GM18502 (cell line): ENCODE data around the gene LARP1.

Experiments used
- ATAC-seq: cut with Tn5 transposase; IDR thresholded peaks from one replicate; pipeline ENCODE4 v1.9.1; 2021; ENCODE audit warnings: mild to moderate bottlenecking; ENCODE audit not compliant: unreplicated experiment, poor library complexity

The LARP1 gene

GRCh38 chr5:154784856-154785255, 29.7 kb downstream of the LARP1 start:
- no peak for ATAC-seq

- ATAC-seq = no peak
Observed at GRCh38 chr5:154786414-154786813, 31.2 kb downstream of the LARP1 start.

- ATAC-seq = no peak
Observed at GRCh38 chr5:154788212-154788611, 33.0 kb downstream of the LARP1 start.

DNA sequence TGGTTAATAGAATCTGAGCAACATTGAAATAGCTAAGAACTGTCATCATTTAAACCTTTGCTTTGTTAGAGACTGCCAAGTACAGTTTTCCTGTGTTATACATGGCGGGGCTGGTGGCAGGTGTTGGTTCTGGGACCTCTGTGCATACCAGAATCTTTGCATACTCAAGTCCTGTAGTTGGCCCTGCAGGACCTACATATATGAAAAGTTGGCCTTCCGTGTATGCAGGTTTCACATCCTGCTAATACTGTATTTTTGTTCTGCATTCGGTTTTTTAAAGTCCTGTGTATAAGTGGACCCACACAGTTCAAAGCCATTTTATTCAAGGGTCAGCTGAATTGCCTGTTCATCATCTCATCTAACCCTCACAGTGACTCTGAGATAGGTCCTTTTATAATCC, 36.4 kb downstream of the LARP1 start:
- ATAC-seq = peak; percentile 81

DNA sequence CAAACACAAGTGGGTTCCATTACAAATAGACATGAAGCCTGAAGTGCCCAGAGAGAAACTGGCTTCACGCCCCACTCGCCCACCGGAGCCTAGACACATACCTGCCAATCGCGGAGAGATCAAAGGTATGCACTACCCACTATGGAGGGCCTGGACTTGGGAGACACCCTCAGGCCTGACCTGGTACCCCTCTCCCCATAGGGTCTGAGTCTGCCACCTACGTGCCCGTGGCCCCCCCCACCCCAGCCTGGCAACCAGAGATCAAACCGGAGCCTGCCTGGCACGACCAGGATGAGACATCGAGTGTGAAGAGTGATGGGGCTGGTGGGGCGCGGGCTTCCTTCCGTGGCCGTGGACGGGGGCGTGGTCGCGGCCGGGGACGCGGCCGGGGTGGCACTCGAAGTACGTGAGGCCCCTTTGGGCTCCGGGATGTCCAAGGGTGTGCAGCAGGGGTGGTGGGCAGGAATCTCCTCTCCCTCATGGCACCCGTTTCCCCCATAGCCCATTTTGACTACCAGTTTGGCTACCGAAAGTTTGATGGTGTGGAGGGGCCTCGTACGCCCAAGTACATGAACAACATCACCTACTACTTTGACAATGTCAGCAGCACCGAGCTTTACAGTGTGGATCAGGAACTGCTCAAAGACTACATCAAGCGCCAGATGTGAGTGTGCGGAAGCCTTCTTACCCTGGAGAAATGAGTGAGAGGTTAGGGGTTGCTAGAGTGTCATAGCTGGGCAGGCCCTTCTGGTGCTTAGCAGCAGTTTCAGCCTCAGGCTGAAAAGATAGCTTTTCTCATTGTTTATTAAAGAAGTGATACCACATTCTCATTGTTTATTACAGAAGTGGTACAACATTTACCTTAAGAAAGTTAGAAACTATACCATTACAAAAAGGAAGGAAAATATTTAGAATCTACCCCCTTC, 38.7 kb downstream of the LARP1 start:
- ATAC-seq = no peak

GRCh38 chr5:154794525-154795234, 39.5 kb downstream of the LARP1 start:
- no peak for ATAC-seq

- ATAC-seq = no peak
Observed at GRCh38 chr5:154795235-154795596, 40.0 kb downstream of the LARP1 start.

GRCh38 chr5:154797762-154798161, 42.6 kb downstream of the LARP1 start:
- no peak for ATAC-seq

GRCh38 chr5:154800582-154800981, 45.4 kb downstream of the LARP1 start:
- no peak for ATAC-seq

DNA sequence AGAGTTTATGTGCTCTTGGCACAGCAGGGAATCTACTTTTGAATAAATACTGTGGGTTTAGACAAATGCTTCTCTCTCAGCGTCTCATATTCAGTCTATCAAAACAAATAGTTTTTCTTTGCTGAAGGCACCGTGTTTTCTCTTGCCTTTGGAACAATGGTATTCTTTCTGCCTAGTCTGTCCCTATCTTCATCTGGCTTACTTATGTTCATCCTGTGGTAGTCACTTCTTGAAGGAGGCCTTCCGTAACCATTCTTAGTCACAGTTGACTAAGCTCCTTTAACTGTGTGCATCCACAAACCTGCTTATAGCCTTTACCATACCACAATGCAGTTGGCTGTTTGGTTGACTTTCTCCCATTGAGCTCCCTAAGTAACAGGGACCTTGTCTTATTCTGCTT, 45.9 kb downstream of the LARP1 start:
- no peak for ATAC-seq

- no peak for ATAC-seq
Observed at GRCh38 chr5:154802050-154802449, 46.9 kb downstream of the LARP1 start.

DNA sequence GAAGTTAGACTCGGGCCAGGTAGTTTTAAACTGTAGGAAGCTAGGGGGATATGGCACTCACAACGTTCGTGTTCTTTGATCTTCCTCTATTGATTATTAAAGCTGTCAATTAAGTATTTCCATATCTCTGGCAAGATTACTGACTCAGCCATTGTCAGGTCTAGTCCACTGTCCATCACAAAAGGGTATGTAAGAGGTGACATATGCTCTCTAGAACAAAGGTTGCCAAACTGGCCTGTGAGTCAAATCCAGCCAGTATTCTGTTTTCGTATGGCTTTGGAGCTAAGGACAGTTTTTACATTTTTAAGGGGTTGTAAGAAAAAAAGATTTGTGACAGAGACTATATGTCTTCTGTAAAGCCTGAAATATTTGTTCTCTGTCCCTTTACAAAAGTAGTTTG, 51.0 kb downstream of the LARP1 start:
- ATAC-seq = no peak

DNA sequence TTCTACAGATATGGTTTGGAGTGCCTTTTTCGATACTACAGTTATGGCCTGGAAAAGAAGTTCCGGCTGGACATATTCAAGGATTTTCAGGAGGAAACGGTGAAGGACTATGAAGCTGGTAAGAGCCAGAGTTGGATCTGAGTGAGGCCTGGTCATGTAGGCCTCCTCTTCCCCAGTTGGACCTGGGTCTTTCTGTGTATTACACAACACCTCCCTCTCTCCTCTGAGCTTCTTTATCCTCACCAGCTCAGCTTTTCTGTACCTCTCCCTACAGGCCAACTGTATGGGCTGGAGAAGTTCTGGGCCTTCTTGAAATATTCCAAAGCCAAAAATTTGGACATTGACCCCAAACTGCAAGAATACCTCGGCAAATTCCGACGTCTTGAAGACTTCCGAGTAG, 56.1 kb downstream of the LARP1 start:
- ATAC-seq = no peak

DNA sequence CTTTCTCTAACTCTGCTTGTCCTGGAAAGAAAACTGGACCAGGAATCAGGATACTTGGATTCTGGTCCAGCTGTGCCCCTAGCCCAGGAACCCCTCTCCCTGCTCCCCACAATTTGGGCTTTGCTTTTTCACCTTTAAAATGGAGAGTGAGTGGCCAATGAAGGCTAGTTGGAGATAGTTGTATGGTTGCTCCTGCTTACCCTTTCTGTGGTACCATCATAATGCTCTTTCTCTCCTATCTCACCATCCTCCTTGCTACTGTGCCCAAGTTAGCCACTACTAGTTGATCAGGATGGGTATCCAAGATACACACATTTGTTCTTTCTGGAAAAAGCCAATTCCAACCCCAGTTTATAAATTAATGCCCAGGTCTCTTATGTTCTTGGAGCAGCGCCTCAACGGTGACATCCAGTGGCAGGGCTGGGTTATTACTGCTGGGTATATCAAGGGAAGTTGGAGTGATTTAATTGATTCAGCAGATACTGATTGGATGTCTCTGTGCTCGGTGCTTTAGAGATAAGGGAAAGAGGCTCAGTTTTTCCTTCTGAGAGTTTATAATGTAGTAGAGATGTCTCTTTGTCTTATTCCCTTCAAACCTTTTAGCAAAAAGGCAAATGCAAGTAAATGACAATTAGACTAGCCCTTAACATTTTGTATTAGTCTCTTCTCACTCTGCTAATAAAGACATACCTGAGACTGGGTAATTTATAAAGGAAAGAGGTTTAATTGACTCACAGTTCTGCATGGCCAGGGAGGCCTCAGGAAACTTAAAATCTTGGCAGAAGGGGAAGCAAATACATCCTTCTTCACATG, 56.7 kb downstream of the LARP1 start:
- ATAC-seq = peak; percentile 72

DNA sequence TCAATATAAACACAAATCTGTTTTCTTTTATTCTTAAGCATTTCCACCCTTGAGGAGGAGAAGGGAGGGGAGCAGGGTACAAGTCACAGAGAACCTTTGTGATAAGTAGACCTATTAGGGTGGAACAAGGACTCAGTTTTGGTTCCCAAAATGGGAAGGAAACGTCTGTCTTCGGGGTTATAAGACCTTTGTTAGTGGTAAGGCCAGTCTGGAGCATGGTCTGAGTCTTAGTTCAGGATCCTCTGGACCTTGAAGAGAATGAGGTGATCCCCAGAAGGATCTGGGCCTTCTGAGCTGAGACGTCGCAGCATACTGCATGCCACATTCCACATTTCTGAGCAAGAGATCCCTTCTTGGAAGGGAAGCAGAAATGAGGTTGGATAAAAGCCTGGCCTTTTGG, 58.0 kb downstream of the LARP1 start:
- ATAC-seq = no peak

GRCh38 chr5:154813736-154814135, 58.6 kb downstream of the LARP1 start:
- no peak for ATAC-seq

- ATAC-seq = no peak
Observed at GRCh38 chr5:154815025-154815424, 59.8 kb downstream of the LARP1 start.

DNA sequence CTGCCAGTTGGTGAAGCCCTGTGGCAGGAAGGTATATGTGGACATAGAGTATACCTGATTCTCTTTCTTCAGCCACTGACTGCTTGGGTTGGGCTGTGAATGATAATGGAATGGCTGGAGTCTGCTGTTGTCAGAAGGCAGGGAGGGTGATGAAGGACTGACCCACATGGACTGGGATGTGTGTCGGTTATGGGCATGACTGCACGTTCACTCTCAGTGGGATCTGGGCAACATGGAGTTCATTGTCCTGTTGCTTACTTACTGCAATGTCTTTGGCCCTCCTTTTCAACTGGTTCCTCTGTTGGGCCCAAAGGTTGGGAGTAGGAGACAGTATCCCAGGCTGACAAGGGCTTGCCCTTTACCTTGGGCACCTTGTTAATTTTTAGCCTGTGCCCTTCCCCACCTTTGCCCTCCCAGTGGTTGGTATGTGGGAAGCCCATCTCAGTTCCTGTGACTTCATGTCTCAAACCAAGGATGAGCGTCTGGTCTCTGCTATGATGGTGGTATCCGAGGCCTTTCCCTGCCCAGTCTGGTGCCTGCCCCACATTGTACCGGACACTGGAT, 60.6 kb downstream of the LARP1 start:
- ATAC-seq = no peak

DNA sequence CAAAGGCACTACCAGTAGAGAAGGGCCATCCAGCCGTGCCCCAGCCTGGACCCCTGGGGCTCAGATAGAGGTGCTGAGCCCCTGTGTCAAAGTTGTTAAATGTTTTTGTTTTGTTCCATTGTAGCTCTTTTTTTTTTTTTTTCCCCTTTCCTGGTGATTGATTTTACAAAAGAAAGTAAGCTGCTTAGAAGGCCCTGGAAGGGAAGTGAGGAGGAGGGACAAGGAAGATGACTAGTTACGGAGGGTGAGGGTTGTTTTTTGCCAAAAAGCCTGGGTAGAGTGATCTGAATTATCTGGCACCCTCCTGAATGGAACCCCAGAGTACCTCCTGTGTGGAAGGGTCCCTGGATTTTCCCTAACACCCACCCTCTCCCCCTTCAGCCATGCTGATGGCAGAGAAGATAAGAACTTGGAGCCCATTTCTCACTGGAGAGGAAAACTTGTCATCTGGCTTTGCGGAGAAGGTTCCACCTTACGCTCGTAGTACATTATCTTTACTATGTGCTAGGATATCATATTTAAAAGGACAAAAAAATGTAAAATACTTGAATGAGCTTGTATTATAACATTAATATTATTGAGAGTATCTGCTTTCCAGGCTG, 61.8 kb downstream of the LARP1 start:
- ATAC-seq = no peak

DNA sequence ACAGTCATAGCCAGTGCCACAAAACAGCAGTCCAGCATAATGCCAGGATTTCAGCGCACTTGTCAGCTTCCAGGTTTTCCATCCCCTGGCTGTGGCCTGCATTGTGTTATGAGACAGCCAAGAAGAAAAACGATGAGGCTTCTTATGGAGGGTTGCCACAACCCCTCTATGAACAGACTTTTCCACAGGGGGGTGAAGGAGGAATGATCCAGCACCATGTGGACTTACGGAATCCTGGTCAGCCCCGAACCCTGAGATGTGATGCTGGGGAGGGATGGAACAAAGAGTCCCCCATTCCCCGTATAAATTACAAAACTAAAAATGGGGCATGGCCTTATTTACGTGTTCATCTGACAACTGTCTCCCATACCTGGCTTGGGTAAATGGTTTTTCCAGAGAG, 62.6 kb downstream of the LARP1 start:
- ATAC-seq = no peak
